T follicular helper cell (primary cell): ENCODE results near the gene CGB7.
A peak's percentile ranks its signal among the peaks of the same experiment; 100 is the strongest.
"Not testable (repeated sequence)": the region's sequence is repeated elsewhere in the genome, so short reads cannot be mapped to it uniquely, and the experiment has no call there.

Experiments used
- DNase-seq: peaks from one replicate; pipeline ENCODE4 v3.0.0-alpha.2; 2020; ENCODE audit warnings: low read depth

Gene CGB7

GRCh38 chr19:49042177-49042576, 15.4 kb downstream of the CGB7 start:
- DNase-seq: no peak

GRCh38 chr19:49039736-49040135, 17.8 kb downstream of the CGB7 start:
- DNase-seq: not testable (repeated sequence)

GRCh38 chr19:49038557-49039276, 18.8 kb downstream of the CGB7 start:
- DNase-seq: not testable (repeated sequence)

- DNase-seq: not testable (repeated sequence)
These were observed 19.4 kb downstream of the CGB7 start for GRCh38 chr19:49038111-49038510.

- DNase-seq: not testable (repeated sequence)
These were observed 20.7 kb downstream of the CGB7 start, which contains the start of gene CGB1 for GRCh38 chr19:49036815-49037214. Gene CGB1, minus strand, starts transcription at chr19:49036895. Its CDS starts 184 bp downstream, at chr19:49036711.

GRCh38 chr19:49031642-49032301, 25.8 kb downstream of the CGB7 start, which contains the start of gene CGB2:
Gene CGB2, plus strand, starts transcription at chr19:49031890. Its CDS starts 206 bp downstream, at chr19:49032096.
- DNase-seq: peak; percentile 30

GRCh38 chr19:49030323-49030722, 27.2 kb downstream of the CGB7 start:
- DNase-seq: not testable (repeated sequence)

GRCh38 chr19:49029749-49030148, 27.8 kb downstream of the CGB7 start:
- DNase-seq: not testable (repeated sequence)

GRCh38 chr19:49028686-49029085, 28.9 kb downstream of the CGB7 start:
- not testable (repeated sequence) for DNase-seq

GRCh38 chr19:49025599-49025998, 31.9 kb downstream of the CGB7 start:
- DNase-seq: not testable (repeated sequence)

- not testable (repeated sequence) for DNase-seq
These were observed 32.5 kb downstream of the CGB7 start for GRCh38 chr19:49025088-49025487.

- DNase-seq: not testable (repeated sequence)
These were observed 33.3 kb downstream of the CGB7 start, which contains the start of gene CGB3 for GRCh38 chr19:49024233-49024632. Gene CGB3, minus strand, starts transcription at chr19:49024333. Its CDS starts 362 bp downstream, at chr19:49023971.

GRCh38 chr19:49022116-49022515, 35.4 kb downstream of the CGB7 start:
- no peak for DNase-seq

- DNase-seq: no peak
These were observed 36.3 kb downstream of the CGB7 start for GRCh38 chr19:49020931-49021895.

GRCh38 chr19:49020342-49020741, 37.2 kb downstream of the CGB7 start:
- DNase-seq: no peak

- peak; percentile 50 for DNase-seq
These were observed 38.2 kb downstream of the CGB7 start for GRCh38 chr19:49019242-49019932.

- not testable (repeated sequence) for DNase-seq
These were observed 38.9 kb downstream of the CGB7 start for GRCh38 chr19:49018388-49019241.

- peak; percentile 49 for DNase-seq
These were observed 39.7 kb downstream of the CGB7 start for GRCh38 chr19:49017666-49018351.

GRCh38 chr19:49017041-49017665, 40.4 kb downstream of the CGB7 start, which contains the start of gene LHB:
Gene LHB, minus strand, starts transcription at chr19:49017091. Its CDS starts 10 bp downstream, at chr19:49017081.
- DNase-seq: no peak
